Panc1 (cell line): ENCODE results near the gene CCDC12. TPM values are rescaled to one million over a fixed set of nuclear protein-coding genes. Genes with fewer than 3 reads are reported as not detected.

Experiments used
- ATAC-seq: fragments of 200-7000 bp; cut with Tn5 transposase; 2 replicates; pipeline ENCODE4 v1.9.1; 2020; ENCODE audit warnings: mild to moderate bottlenecking, moderate library complexity
- BruUV-seq: library from RNA; stranded (reverse); fragments of 400-500 nt; replicated peaks from 2 replicates; lab custom pipeline; 2021; lab: Mats Ljungman, UMichigan
- CTCF ChIA-PET: fragments of 300-600 bp; sonication (Branson Sonifier 250); formaldehyde crosslinking; loops from one replicate; lab custom pipeline; 2022; ENCODE audit warnings: antibody characterized with exemption; lab: Charles Lee
- POLR2A ChIA-PET: fragments of 300-600 bp; sonication (Branson Sonifier 250); formaldehyde crosslinking; loops from one replicate; lab custom pipeline; 2022; ENCODE audit warnings: antibody characterized with exemption; lab: Charles Lee
- DNase-seq: peaks from one replicate; pipeline ENCODE4 v3.0.0-alpha.2; 2010; ENCODE audit warnings: low read depth, low spot score
- H3K27ac ChIP-seq: 2 replicates; pipeline ENCODE4 v1.5.1; 2011; ENCODE audit warnings: mild to moderate bottlenecking, low read length, inconsistent platforms
- H3K27me3 ChIP-seq: fragments of 200-500 bp; sonication (Bioruptor generic); 2 replicates; pipeline ENCODE4 v1.6.0; 2014; ENCODE audit warnings: low read length, inconsistent platforms; ENCODE audit not compliant: control insufficient read depth, insufficient read depth
- H3K36me3 ChIP-seq: fragments of 200-500 bp; sonication (Bioruptor generic); 2 replicates; pipeline ENCODE4 v1.5.1; 2014; ENCODE audit warnings: inconsistent platforms, mild to moderate bottlenecking, low read length, moderate library complexity; ENCODE audit not compliant: control insufficient read depth, insufficient read depth
- H3K4me1 ChIP-seq: 2 replicates; pipeline ENCODE4 v1.5.1; 2011; ENCODE audit warnings: inconsistent platforms, mild to moderate bottlenecking, low read length, moderate library complexity; ENCODE audit not compliant: control insufficient read depth, insufficient read depth
- H3K4me3 ChIP-seq, 2 experiments: 2 replicates each; pipeline ENCODE4 v1.5.1; 2011 to 2012; ENCODE audit warnings: low read depth in 2 of 2, low read length in 2 of 2, mild to moderate bottlenecking in 2 of 2, inconsistent platforms in 1 of 2, moderate library complexity in 1 of 2
- H3K9me3 ChIP-seq: fragments of 200-500 bp; sonication (Bioruptor generic); 2 replicates; pipeline ENCODE4 v1.5.1; 2014; ENCODE audit warnings: low read depth, mild to moderate bottlenecking, inconsistent platforms, low read length, moderate library complexity; ENCODE audit not compliant: control insufficient read depth, insufficient read depth
- CTCF ChIP-seq: fragments of 450-650 bp; IDR thresholded peaks from 2 replicates; pipeline ENCODE4 v1.5.1; 2017; ENCODE audit warnings: mild to moderate bottlenecking
- POLR2AphosphoS5 ChIP-seq: IDR thresholded peaks from 2 replicates; pipeline ENCODE4 v1.6.1; 2012; ENCODE audit warnings: mild to moderate bottlenecking, low read depth, low read length, moderate library complexity
- REST ChIP-seq, 2 experiments: IDR thresholded peaks; 2 replicates each; pipeline ENCODE4 v1.6.1; 2011 to 2012; ENCODE audit warnings: low read depth in 2 of 2, control low read depth in 1 of 2, low read length in 1 of 2, mild to moderate bottlenecking in 1 of 2, moderate library complexity in 1 of 2; ENCODE audit not compliant: insufficient read depth in 1 of 2
- SIN3A ChIP-seq: IDR thresholded peaks from 2 replicates; pipeline ENCODE4 v1.6.1; 2012; ENCODE audit warnings: low read depth, mild to moderate bottlenecking, low read length, moderate library complexity, borderline replicate concordance; ENCODE audit not compliant: insufficient read depth
- TCF7L2 ChIP-seq: IDR thresholded peaks from 2 replicates; pipeline ENCODE4 v1.6.1; 2011; ENCODE audit warnings: mild to moderate bottlenecking, low read depth, low read length, inconsistent platforms
- in situ Hi-C: cut with HindIII; loops from 2 replicates; pipeline ENCODE4 v1.10.0; 2016; ENCODE audit warnings: low sequenced_read_pairs, low pct_unique_long_range_greater_than_20kb
- intact Hi-C: fragments of 100-400 bp; cut with micrococcal nuclease; formaldehyde crosslinking; loops from one replicate; pipeline ENCODE4 v1.10.0; 2022; ENCODE audit not compliant: unreplicated experiment
- total RNA-seq: library from RNA; stranded (reverse); gene quantifications from one replicate; pipeline ENCODE4 v1.2.1, GENCODE V29; 2021; ENCODE audit not compliant: unreplicated experiment

Gene CCDC12
- total RNA-seq, 1 experiment from 2014 or later = 35.5 TPM

DNA sequence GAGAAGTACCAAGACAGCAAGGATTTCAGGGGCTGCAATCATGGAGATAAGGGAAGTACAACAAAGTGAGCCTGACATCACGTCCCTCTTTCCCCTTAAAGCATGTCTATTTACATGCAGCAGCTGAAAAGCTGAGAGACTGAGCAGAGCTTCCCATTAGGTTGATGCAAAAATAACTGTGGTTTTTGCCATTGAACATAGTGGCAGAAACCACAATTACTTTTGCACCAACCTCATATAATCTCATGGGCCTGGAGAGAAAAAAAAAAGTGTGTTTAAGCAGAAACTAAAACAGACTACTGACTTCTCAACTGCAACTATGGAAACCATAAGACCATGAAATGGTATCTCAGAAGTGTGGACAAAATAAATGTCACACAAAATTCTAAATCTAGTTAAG, 48.3 kb downstream of the CCDC12 start:
- TF ChIP-seq REST (IDR thresholded peaks at IDR 0.05; ENCODE audit: insufficient read depth in 1 of 2, low read depth in 2 of 2, low read length in 1 of 2) (no peak), CTCF (no peak), TCF7L2 (no peak), SIN3A (no peak), POLR2AphosphoS5 (no peak)
- no peak for ATAC-seq
- BruUV-seq = no TSS peak
- Histone ChIP-seq H3K9me3 (no peaks in the 10 kb centered on the region), H3K4me1 (peaks cover 30% of the 10 kb centered on the region), H3K27ac (no peak overlapping the region), H3K36me3 (no peaks in the 10 kb centered on the region), H3K4me3 (no peak overlapping the region), H3K27me3 (no peaks in the 10 kb centered on the region)
- CTCF ChIA-PET = no interaction called here
- in situ Hi-C loops = no loop called here
- intact Hi-C loops = loop anchor here (10.0 kb wide), 1 partner anchor 67 kb away; no protein-coding TSS in a partner anchor
- DNase-seq = no peak
- POLR2A ChIA-PET = interaction anchor here (0.6 kb wide), 2 partner anchors 9 to 386 kb away, joined by 4 read pairs; no protein-coding TSS in a partner anchor

GRCh38 chr3:46927718-46928073, 48.8 kb downstream of the CCDC12 start:
- H3K4me1 ChIP-seq = peaks cover 24% of the 10 kb centered on the region
- H3K27ac ChIP-seq = no peak overlapping the region
- ChIA-PET CTCF (no interaction called here), POLR2A (interaction anchor here (0.6 kb wide), 2 partner anchors 8 to 386 kb away, joined by 4 read pairs; no protein-coding TSS in a partner anchor)
- no peak for ATAC-seq
- intact Hi-C loops (loop anchor here (10.0 kb wide), 1 partner anchor 67 kb away; no protein-coding TSS in a partner anchor), in situ Hi-C loops (no loop called here)
- H3K36me3 ChIP-seq = no peaks in the 10 kb centered on the region
- H3K9me3 ChIP-seq = no peaks in the 10 kb centered on the region
- no peak for TF ChIP-seq TCF7L2
- no peak for TF ChIP-seq POLR2AphosphoS5
- no peak for TF ChIP-seq CTCF
- TF ChIP-seq REST (IDR thresholded peaks at IDR 0.05; ENCODE audit: insufficient read depth in 1 of 2, low read depth in 2 of 2, low read length in 1 of 2) = no peak
- TF ChIP-seq SIN3A = no peak
- H3K27me3 ChIP-seq = no peaks in the 10 kb centered on the region
- no TSS peak for BruUV-seq
- DNase-seq = no peak
- no peak overlapping the region for H3K4me3 ChIP-seq
